ENCODE measurements around the gene INHBA.

GRCh38 chr7:41637049-41637448, 65.8 kb downstream of the INHBA start:
- TF ChIP-seq ESRRA (CRISPR knock-in tag; IDR thresholded peaks at IDR 0.05; ENCODE audit: borderline replicate concordance) (no peak), CTCF (IDR thresholded peaks at IDR 0.05) (no peak), IRF1 (CRISPR knock-in tag; IDR thresholded peaks at IDR 0.05) (no peak), MXD4 (CRISPR knock-in tag; IDR thresholded peaks at IDR 0.05; ENCODE audit: borderline replicate concordance) (no peak), ATF2 (CRISPR knock-in tag; IDR thresholded peaks at IDR 0.05; ENCODE audit: borderline replicate concordance, low read depth) (no peak)

All from WTC11 (cell line).